ENCODE results near the gene LHX3.

LHX3 gene

DNA sequence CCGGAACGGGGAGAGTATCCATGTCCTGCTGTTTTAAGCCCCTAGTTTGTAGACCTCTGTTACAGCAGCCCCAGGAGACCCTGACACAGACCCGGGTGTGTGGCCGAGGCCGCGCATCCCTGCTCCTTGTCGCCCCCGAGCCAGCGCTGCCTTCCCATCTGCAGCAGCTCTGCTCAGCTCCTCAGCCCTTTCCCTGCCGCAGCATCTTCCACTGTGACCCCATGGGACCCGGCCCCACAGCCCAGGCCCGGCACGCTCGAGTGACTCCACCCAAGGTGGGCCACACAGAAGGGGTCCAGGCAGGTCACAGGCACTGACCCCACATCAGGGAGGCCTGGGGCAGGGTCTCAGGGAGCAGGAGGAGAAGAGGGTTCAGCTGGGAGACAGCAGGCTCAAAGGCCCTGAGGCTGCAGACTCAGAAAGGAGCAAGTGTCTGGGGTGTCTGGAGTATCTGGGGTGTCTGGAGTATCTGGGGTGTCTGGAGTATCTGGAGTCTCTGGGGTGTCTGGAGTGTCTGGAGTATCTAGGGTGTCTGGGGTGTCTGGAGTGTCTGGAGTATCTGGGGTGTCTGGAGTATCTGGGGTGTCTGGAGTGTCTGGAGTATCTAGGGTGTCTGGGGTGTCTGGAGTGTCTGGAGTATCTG lies 31.2 kb downstream of the LHX3 start:
- DNase-seq = no peak

DNA sequence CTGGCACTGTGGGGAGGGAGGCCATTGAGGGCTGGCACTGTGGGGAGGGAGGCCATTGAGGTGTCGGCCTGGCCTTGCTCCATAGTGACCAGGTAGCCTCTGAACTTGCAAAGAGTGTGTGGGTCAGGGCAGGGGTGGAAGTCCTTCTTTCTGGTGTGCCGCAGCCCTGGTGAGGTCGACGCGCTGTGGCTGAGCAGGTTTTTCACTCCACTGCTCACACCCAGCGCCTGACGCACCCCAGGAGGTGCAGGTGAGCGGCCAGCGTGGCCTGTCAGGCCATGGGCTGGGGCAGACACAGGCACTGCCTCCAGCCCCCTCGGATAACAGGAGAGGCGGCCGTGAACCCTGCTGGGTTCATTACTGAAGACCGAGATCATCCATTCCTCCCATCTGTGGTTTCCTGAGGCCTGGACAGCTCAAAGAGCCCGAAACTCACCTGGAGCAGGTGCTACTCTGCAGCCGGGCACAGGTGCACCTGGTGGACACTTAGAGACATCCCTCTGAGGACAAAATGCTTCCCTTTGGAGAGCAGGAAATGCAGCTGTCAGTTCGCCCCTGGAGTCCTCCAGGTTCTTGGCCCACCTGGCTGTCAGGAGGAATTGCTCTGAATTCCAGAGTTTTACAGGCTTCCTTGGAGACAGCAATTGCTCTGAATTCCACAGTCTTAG lies 32.4 kb downstream of the LHX3 start:
- DNase-seq = no peak

DNA sequence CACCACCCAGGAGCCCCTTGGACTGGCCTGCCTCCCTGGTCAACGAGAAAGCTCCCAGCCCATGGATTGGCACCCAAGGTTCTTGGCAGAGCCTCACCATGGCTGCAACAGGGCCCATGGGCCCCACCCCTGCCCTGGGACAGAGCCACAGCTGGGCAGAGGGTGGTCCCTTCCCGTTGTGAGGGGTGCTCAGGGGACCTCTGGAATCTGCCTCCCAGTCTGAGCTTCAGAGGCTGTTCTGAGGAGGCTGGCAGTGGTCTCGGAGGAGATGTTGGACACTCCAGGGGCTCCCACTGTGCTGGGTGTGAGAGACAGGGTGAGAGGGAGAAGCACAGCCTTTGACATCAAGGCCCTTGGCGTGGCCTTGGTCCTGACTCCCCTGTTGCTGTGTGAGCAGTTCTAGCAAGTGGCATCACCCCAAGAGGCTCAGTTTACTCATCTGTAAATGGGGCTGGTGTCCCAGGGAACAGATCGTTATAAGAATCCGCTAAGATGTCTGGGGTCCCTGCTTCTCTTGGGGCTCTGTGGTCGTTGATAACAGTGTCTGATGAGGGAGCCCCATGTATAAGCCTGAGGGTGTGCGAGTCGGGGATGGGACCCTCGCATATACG lies 33.0 kb downstream of the LHX3 start:
- DNase-seq = no peak

DNA sequence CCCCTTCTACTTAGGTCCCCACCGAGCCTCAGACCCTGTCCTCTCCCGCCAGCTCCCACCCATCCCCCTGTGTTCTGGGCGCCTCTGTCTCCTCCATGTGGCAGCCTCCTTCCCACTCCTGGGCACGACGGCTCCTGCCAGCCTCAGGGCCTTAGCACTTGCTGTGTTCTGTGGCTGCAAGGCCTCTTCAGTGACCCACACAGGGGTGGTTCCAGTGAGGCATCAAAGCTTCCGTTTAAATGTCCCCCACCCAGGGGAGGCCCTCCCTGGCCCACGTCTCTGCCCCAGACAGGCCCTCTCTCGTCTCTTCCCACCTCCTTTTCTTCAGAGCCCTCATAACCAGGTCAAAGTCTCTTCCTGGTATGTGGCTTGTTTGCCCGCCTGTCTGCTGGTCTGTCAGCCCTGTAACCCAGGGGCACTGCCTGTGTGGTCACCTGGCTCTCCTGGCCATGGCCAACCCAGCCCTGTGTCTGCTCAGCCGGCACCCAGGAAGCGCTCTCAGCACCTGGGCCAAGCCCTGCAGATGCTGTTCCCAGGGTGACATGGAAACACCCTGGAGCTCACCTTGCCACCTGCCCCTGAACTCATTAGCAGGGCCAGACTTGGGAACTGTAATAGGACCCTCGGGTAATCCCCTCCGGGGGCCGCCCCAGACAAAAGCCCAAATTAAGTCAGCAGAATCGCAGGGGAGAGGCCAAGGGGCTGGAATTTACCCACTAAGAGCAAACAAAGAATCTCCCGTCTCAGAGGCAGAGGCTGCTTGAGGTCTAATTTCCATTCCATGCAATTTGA lies 33.7 kb downstream of the LHX3 start:
- DNase-seq = no peak

DNA sequence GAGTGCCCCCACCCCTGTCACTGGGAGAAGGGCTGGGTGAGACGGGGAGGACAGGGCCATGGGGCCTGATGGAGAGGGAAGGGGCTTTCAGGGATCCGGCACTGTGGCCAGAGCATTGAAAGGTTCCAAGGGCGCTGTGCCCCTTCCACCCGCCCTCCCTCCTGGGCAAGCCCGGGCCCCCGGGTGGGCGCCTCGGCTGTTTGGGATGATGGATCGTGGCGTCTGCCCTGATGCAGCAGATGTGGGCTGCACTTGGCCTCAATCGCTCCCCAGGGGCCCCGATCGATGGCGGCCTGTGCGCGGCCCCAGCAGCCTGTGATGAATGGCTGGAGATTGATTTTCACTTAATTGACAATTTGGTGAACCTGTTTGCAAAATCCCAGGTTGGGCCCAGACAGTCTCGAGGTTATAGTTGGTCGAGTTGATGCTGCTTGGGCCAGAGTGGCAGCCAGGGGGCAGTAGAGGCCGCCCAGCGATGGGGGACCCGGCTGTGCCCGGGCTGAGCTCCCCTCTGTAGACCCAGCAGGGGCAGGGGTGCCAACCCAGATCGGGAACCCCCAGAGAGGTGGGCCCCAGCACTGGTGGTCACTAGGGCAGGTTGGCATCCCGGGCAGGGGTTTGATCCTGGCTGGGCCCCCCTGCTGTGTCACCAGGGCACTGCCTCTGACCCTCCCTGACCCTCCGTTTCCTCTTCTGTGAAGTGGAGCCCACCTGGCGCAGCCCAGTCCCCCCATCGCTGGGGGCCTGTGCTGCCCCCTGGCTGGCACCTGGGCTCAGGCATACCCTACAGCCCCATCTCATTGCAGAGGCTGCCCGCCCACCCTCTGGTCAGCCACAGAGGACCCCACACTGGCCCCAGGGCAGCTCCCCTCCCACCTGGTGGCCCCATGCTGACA lies 34.7 kb downstream of the LHX3 start:
- DNase-seq = peak; percentile 54

DNA sequence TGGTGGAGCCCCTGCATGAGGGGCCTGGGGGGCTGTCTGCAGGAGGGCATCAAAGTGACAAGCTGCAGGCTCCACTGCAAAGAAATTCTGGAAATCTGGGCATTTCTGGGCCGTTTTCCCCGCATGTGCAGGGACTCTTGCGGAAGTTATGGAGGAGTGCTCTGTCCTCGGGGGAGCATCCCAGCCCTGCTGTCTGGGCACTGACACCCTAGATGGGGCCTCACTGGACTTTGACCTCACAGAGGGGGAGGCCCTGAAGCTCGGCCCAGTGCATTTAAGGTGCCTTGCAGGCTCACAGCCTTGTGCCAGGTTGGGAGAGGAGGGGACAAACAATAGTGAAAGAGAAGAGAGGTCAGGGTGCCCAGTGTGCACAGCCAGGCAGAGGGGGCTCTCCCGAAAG lies 35.4 kb downstream of the LHX3 start:
- DNase-seq = no peak

DNA sequence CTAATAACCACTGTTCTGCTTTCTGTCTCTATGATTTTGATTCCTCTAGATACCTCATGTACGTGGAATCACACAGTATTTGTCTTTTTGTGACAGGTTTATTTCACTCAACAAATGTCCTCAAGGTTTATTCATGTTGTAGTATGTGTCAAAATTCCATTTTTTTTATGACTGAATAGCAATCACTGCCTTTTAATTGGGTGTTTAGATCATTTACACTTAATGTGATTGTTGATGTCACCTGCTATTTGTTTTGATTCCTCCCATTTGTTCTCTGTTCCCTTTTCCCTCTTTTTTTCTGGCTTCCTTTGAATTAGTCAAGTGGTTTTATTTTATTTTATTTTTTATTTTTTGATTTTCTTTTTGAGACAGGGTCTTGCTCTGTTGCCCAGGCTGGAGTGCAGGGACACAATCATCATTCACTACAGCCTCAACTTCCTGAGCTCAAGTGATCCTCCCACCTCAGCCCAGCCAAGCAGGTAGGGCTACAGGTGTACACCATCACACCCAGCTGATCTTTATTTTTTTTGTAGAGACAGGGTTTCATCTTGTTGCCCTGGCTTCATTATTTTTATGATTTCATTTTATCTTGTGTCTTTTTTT lies 41.6 kb downstream of the LHX3 start:
- no peak for DNase-seq

DNA sequence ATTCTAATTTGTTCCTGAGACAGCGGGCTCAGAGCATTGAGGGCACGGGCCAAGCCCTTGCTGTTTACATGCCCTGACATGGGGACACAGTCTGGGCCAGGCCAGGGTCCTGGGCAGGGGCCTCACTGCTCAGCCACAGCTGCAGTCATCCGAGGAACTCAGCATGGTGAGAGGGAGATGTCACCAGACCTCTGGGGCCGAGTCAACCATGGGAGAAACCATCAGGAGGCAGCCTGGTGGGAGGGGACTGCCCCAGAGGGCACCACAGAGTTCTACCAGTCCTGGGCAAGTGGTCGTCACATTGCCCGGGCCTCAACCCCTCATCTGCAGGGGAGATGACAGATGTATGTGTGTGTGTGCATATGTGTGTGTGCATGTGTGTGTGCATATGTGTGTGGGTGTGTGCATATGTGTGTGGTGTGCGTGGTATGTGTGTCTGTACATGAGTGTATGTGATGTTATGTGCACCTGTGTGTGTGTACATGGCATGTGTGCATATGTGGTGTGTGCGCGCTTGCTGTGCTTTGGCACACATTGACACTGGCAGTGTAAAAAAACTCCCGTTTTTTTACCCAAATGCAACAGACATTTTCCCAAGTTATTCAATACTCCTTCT lies 43.8 kb downstream of the LHX3 start:
- DNase-seq = no peak

DNA sequence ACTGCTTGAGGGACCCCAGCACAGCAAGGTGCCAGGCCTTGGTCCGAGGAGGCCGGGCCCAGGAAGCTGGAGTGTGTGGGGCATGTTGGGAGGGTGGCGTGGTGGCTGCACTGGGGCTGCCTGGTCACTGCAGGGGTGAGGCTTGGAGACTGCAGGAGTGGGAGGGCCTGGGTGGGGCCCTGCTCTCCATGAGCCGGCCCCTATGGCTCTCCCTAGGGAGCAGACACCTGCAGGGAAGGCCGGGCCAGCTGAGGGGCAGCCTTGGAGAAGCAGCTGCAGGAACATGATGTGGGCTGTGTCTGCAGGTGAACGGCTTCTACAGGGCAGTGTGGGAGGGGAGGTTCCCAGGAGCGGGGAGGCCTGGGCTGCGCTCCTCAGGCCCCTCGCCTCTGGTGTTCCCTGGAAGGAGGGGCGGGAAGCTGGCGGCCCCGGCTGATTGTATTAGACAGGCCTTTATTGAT lies 44.5 kb downstream of the LHX3 start:
- no peak for DNase-seq

DNA sequence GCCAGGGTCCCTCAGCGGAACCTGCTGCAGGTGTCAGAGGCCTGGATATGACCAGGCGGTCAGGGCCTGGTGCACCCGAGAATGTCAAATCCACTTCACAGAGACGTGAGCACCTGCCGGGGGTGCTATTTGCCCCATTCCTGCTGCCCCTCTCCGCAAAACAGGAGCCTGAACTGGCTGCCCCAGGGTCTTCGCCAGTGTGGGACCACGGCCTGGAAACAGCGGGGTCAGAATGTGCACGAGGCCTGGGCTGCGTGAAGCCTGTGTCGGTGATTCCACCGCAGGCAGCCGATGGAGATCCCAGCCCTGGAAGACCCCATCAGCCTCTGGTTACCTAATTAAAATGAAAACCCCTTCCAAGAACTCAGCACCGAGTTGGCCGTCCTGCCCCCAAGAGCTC lies 45.1 kb downstream of the LHX3 start:
- DNase-seq = no peak

DNA sequence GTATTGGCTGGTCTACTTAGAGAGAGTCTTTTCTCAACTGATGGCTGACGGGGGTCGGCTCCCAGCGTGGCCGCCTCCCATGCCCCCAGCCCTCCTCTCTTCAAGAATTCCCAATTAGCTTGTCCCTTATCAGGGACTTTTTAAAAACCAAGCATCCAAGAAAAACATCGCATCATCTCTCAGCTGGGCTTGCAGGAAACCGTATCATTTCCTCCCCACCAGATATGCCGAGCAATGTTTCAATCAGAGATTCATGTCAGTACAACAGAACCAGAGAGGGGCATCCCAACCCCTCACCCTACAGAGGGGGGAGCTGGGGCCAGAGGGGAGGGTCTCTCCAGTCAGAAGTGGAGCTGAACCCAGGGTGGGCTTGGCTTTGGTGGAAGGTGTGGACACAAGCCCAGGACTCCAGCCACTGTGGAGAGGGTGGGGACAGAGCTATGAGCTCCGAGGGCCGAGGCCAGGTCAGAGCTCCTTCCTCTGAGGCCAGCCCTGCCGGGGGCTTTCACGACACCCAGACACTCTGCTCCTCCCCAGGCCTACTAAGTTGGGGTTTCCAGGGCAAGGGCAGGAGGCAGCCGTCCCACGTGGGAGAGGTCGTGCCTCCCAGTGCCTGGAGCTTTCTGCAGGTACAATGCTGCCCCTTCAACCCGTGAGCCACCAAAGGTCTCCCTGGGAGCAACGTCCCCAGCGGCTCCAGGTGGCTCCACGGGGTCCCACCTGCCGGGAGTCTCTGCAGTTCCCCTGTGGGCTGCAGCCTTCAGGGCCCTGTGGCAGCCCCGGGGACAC lies 47.3 kb downstream of the LHX3 start:
- DNase-seq = no peak

DNA sequence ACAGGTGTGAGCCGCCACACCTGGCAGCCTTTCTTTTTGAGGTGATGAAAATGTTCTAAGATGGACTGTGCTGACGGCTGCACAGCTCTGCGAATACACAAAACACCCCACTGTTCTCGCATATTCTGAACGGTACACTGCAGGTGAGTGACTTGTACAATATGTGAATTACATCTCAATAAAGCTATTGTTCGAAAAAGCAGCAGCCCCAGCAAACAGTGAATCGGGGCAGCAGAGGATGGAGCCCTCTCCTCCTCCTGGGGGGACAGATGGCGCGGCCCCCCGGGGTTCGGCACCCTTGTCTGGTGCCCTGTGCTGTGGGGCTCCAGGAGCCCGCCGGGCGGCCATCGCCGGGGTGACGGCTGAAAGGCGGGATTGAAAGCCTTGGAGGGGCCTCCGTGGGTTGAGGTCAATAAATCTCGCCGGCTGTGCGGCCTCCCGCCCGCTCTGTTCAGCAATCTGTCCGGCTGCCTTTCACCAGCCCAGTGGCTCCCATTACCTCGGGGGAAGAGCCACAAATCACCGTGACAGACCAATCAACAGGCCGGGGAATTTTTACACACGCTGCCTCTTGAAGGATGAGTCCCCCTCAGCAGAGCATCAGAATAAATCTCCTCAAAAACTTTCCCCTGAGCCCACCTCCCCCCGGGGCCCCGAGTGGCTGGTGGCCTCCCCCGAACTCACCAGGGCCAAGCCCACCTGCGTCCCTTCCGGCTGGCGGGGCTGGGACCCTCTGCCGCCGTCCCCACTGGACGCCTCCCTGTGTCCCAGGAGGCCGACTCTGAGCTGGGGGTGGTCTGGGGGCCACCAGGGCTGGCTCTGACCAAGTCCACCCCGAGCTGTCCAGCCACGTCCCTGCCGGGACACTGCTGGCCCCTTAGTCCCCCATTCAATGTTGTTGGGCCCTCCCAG lies 48.5 kb downstream of the LHX3 start:
- DNase-seq = no peak

DNA sequence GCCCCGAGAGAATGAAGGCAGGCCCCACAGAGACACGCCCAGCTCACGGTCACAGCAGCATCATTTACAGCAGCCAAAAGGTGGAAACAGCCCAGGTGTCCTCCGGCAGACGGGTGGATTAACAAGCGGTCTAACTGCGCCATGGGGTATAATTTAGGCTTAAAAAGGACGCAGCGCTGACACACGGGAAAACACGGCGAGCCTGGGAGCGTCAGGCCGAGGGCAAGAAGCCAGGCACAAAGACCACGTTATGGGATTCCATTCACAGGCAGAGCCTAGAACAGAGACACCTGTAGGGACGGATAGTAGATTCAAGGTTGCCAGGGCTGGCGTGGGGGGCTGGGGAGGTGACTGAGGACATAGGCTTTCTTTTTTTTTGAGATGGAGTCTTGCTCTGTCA lies 49.4 kb downstream of the LHX3 start:
- no peak for DNase-seq

DNA sequence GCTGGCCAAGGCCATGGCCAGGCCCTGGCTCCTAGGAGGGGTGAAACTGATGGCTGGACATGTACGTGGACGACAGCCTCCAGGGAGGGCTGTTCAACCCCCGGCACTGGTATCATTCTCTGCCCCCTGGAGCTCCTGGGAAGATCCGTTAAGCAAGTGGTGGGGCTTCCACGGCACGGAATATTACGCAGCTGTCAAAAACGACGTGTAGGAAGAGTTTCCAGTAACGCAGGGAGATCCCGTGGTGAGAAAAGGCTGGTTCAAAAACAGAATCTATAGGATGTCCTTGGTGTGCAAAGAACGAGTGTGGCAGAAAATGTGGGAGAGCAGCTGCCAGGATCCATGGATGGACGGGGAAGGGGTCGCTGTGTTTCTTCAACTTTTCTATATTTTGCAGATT lies 50.0 kb downstream of the LHX3 start:
- no peak for DNase-seq

DNA sequence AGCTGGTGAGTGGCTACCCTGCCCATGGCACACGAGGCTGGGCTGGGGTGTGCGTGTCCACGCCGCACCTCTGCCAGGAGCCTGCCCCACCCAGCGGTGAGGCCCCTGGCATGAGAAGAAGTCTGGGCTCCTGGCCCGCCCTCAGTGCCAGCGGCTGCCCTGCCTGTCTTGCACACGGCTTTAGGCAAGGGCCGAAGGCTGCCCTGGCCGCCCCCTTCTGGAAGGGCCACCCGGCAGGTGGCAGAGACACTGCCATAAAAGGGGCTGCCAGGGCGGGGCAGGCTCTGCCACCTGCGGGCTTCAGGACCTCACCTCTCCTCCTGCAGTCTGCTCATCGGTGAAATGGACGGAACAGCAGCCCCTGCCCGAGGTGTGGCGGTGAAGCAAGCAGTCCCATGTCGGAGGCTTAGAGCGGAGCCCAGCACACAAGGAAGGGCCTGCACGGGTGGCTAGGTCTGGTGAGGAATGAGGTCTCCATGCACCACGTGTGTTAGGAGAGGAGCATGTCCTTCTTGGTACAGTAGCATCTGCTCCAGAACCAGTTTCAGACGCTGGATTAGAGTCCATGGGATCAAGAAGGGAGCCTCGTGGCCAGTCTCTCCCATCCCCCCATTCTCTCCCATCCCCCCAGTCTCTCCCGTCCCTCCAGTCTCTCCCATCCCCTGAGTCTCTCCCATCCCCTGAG lies 51.4 kb downstream of the LHX3 start:
- DNase-seq = no peak

DNA sequence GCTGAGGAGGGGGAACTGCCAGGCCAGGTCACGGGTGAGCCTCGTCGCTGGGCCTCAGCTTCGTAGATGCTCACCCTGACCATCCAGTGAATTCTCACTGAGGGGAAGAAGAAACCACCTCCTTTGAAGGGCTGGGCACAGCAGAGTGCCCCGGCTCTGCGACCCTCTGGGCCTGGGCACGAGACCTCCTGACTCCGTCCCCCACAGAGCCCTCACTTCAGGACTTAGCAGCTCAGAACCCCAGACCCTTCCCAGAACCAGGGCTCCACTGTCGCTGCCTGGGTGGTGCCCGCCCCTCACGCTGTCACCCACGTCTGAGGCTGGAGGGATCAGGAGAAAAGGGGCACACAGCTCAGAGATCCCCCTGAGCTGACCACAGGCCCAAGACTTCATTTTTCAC lies 52.0 kb downstream of the LHX3 start:
- DNase-seq = no peak

DNA sequence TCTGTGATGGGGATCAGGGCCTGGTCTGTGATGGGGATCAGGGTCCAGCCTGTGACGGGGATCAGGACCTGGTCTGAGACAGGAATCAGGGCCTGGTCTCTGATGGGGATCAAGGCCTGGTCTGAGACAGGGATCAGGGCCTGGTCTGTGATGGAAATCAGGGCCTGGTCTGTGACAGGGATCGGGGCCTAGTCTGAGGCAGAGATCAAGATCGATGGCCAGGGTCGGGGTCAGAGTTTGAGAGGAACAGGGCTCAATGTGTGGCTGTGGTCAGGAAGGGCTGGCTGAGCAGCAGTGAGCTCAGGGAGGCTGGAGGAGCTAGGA lies 52.4 kb downstream of the LHX3 start:
- no peak for DNase-seq

DNA sequence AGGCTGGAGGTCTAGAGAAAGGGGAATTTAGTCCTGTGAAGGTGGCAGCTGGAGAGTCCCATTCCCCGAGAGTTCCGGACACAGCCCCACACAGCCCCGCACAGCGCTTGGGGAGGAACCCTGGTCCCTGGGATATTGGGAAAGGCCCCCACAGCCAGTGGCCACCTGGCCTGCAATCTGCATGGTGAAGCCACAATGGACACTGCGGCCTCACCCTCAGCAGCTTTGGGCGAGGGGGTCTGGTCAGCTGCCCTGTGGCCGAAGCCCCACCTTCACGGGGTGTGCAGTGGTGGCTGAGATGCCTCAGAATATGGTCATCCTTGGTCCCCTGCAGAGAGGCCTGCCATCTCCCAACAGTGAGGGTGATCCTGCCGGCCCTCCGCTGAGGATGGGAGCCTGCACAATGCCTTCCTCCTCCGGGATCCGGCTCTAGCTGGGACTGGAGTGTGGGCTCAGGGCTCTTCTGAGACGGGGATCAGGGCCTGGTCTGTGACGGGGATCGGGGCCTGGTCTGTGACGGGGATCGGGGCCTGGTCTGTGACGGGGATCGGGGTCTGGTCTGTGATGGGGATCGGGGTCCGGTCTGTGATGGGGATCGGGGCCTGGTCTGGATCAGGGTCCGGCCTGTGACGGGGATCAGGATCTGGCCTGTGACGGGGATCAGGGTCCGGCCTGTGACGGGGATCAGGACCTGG lies 52.9 kb downstream of the LHX3 start:
- DNase-seq = no peak

All from activated CD4-positive, alpha-beta T cell treated with anti-CD3 and anti-CD28 coated beads, Interleukin-2, amount 50 U/mL, for 16 hours (primary cell).